GM18873 (cell line): ENCODE measurements around the gene SLC9A7.

Experiments
- ATAC-seq: cut with Tn5 transposase; IDR thresholded peaks from one replicate; pipeline ENCODE4 v1.9.1; 2021; ENCODE audit warnings: mild to moderate bottlenecking, moderate library complexity, moderate number of reproducible peaks; ENCODE audit not compliant: unreplicated experiment, low FRiP score

SLC9A7 gene

GRCh38 chrX:46618947-46619346 is 140.0 kb downstream of the SLC9A7 start:
- no peak for ATAC-seq

- ATAC-seq: no peak
Measured at GRCh38 chrX:46617906-46618305, 141.0 kb downstream of the SLC9A7 start.

GRCh38 chrX:46611658-46612362 is 147.1 kb downstream of the SLC9A7 start:
- ATAC-seq: no peak

GRCh38 chrX:46610070-46610658 is 148.8 kb downstream of the SLC9A7 start:
- no peak for ATAC-seq

GRCh38 chrX:46607916-46608315 is 151.0 kb downstream of the SLC9A7 start:
- ATAC-seq: no peak

- no peak for ATAC-seq
Measured at GRCh38 chrX:46602468-46603102, 156.3 kb downstream of the SLC9A7 start.

- ATAC-seq: no peak
Measured at GRCh38 chrX:46601283-46601682, 157.6 kb downstream of the SLC9A7 start.

GRCh38 chrX:46599051-46599560 is 159.8 kb downstream of the SLC9A7 start:
- ATAC-seq: no peak

- ATAC-seq: no peak
Measured at GRCh38 chrX:46597771-46598170, 161.1 kb downstream of the SLC9A7 start.

- no peak for ATAC-seq
Measured at GRCh38 chrX:46597208-46597607, 161.7 kb downstream of the SLC9A7 start.

- ATAC-seq: no peak
Measured at GRCh38 chrX:46595084-46595483, 163.8 kb downstream of the SLC9A7 start.

- ATAC-seq: no peak
Measured at GRCh38 chrX:46589977-46590723, 168.8 kb downstream of the SLC9A7 start.

GRCh38 chrX:46588263-46588662 is 170.7 kb downstream of the SLC9A7 start:
- no peak for ATAC-seq

- no peak for ATAC-seq
Measured at GRCh38 chrX:46587753-46588171, 171.2 kb downstream of the SLC9A7 start.

- ATAC-seq: peak; percentile 47
Measured at GRCh38 chrX:46587158-46587557, 171.8 kb downstream of the SLC9A7 start.

GRCh38 chrX:46584736-46585135 is 174.2 kb downstream of the SLC9A7 start:
- no peak for ATAC-seq

GRCh38 chrX:46582966-46583365 is 176.0 kb downstream of the SLC9A7 start:
- ATAC-seq: no peak

GRCh38 chrX:46582325-46582724 is 176.6 kb downstream of the SLC9A7 start:
- ATAC-seq: no peak

GRCh38 chrX:46580613-46581012 is 178.3 kb downstream of the SLC9A7 start:
- no peak for ATAC-seq

- ATAC-seq: no peak
Measured at GRCh38 chrX:46579250-46579649, 179.7 kb downstream of the SLC9A7 start.
